Measurements from ENCODE around the gene IL18RAP.

DNA sequence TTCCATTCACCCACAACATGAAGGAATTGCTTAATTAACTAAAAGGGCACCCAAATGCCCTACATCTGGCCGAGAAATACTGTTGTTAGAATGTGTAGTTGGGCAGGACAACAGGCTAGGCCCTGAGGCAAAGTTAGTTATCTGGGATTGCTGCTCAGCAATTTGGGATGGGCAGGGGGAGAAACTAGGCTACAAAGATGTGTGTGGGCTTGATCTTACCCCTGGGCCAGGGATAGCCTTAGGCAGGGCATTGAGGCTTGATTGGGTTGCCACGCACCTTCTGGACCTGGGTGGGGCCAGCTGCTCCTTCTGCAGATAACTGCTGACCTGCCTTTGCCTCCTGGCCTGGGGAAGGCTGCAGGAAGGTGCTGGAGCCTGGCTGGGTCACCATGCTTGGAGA is 9.4 kb downstream of the IL18RAP start:
- TF ChIP-seq, protein P1, sequence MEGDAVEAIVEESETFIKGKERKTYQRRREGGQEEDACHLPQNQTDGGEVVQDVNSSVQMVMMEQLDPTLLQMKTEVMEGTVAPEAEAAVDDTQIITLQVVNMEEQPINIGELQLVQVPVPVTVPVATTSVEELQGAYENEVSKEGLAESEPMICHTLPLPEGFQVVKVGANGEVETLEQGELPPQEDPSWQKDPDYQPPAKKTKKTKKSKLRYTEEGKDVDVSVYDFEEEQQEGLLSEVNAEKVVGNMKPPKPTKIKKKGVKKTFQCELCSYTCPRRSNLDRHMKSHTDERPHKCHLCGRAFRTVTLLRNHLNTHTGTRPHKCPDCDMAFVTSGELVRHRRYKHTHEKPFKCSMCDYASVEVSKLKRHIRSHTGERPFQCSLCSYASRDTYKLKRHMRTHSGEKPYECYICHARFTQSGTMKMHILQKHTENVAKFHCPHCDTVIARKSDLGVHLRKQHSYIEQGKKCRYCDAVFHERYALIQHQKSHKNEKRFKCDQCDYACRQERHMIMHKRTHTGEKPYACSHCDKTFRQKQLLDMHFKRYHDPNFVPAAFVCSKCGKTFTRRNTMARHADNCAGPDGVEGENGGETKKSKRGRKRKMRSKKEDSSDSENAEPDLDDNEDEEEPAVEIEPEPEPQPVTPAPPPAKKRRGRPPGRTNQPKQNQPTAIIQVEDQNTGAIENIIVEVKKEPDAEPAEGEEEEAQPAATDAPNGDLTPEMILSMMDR (IDR thresholded peaks at IDR 0.05): no peak
- no peak for TF ChIP-seq POLR2A (IDR thresholded peaks at IDR 0.05)
